ENCODE results near the gene RUNX1.
A peak's percentile ranks its signal among the peaks of the same experiment; 100 is the strongest.

Gene RUNX1

GRCh38 chr21:35058058-35058457 is 9.0 kb upstream of the RUNX1 start:
- H3K4me3 ChIP-seq (ENCODE audit: low read length): no peak overlapping the region
- H3K4me1 ChIP-seq (ENCODE audit: control insufficient read depth, insufficient read depth, low read length): no peaks in the 10 kb centered on the region
- no peaks in the 10 kb centered on the region for H3K27me3 ChIP-seq (ENCODE audit: control insufficient read depth, insufficient read depth, low read length)
- no peaks in the 10 kb centered on the region for H3K9me3 ChIP-seq (replicated peaks; ENCODE audit: low read length)
- H3K4me2 ChIP-seq (ENCODE audit: low read length): no peak overlapping the region
- H3K36me3 ChIP-seq (ENCODE audit: insufficient read depth, low read length): no peaks in the 10 kb centered on the region
- no peak overlapping the region for H3K9ac ChIP-seq (ENCODE audit: low read depth, low read length)

GRCh38 chr21:35057428-35057827 is 8.3 kb upstream of the RUNX1 start:
- Histone ChIP-seq H3K4me1 (ENCODE audit: control insufficient read depth, insufficient read depth, low read length) (no peaks in the 10 kb centered on the region), H3K9ac (ENCODE audit: low read depth, low read length) (no peak overlapping the region), H3K27me3 (ENCODE audit: control insufficient read depth, insufficient read depth, low read length) (no peaks in the 10 kb centered on the region), H3K36me3 (ENCODE audit: insufficient read depth, low read length) (no peaks in the 10 kb centered on the region), H3K9me3 (replicated peaks; ENCODE audit: low read length) (no peaks in the 10 kb centered on the region), H3K4me3 (ENCODE audit: low read length) (no peak overlapping the region), H3K4me2 (ENCODE audit: low read length) (no peak overlapping the region)

DNA sequence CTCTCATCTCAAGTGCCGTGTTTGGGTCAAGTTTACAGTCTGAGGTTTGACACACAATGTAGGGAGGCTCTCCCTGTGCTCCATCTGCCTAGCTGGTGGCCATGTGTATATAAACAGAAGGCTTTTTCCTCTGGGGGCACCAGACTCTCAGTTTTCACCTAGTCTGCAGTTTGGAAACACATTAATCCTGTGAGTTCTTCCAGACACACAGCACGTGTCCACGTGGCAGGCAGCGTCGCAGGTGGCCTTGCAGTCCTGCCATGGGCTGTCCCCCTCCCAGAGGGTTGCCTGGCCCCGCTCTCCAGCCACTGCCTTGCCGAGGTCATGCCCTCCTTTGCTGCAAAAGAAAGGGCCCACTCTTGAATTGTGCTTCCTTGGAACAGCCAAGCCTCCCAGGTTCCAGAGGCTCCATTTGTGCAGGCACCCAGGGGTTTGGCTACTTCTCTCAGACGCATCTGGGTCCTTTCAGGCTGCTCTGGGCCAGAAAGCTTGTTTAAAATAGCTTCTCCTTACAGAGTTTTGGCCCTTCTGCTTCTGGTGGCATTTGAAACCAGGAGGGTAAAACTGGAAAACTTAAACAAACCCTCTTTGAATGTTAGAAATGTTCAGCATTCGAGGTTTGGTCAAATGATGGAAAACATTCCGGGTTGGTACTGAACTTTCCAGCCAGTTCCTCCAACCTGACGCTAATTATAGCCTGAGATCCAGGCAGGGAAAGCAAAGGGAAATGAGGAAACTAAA is 4.4 kb upstream of the RUNX1 start:
- Histone ChIP-seq H3K9ac (ENCODE audit: low read depth, low read length) (no peak overlapping the region), H3K4me1 (ENCODE audit: control insufficient read depth, insufficient read depth, low read length) (peaks cover 35% of the 10 kb centered on the region), H3K4me3 (ENCODE audit: low read length) (no peak overlapping the region), H3K4me2 (ENCODE audit: low read length) (no peak overlapping the region), H3K9me3 (replicated peaks; ENCODE audit: low read length) (no peaks in the 10 kb centered on the region), H3K36me3 (ENCODE audit: insufficient read depth, low read length) (no peaks in the 10 kb centered on the region), H3K27me3 (ENCODE audit: control insufficient read depth, insufficient read depth, low read length) (no peaks in the 10 kb centered on the region)

GRCh38 chr21:35052801-35053200 is 3.7 kb upstream of the RUNX1 start:
- no peak overlapping the region for H3K4me3 ChIP-seq (ENCODE audit: low read length)
- H3K36me3 ChIP-seq (ENCODE audit: insufficient read depth, low read length): no peaks in the 10 kb centered on the region
- H3K4me2 ChIP-seq (ENCODE audit: low read length): no peak overlapping the region
- no peaks in the 10 kb centered on the region for H3K9me3 ChIP-seq (replicated peaks; ENCODE audit: low read length)
- peaks cover 42% of the 10 kb centered on the region for H3K4me1 ChIP-seq (ENCODE audit: control insufficient read depth, insufficient read depth, low read length)
- H3K27me3 ChIP-seq (ENCODE audit: control insufficient read depth, insufficient read depth, low read length): no peaks in the 10 kb centered on the region
- H3K9ac ChIP-seq (ENCODE audit: low read depth, low read length): no peak overlapping the region

DNA sequence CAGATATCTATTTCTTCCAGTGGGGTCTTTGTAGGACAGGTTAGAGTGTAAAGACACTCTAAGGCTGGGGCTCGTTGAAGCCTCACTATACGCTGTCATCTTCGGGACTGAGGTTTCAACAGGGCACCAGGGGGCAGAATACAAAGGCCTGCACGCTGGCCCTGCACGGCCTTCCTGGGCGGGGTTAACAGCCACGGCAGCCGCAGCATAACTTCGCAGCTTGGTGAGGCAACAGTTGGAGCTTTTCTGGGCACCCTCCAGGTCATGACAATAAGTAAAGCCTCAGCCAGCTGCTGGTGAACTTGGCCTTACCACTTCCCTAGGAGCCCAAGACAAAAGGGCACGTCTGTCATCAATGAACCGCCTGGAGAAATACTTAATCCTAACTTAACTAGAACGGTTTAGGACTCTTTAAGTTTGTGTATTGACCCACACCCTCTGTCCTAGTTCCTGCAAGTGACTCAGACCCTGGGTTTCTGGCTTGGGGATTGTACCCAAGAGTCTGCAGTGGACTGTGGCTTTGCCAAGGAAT is 2.3 kb upstream of the RUNX1 start:
- H3K4me3 ChIP-seq (ENCODE audit: low read length): no peak overlapping the region
- H3K4me2 ChIP-seq (ENCODE audit: low read length): peak overlapping the region; percentile 56
- H3K27me3 ChIP-seq (ENCODE audit: control insufficient read depth, insufficient read depth, low read length): no peaks in the 10 kb centered on the region
- no peaks in the 10 kb centered on the region for H3K36me3 ChIP-seq (ENCODE audit: insufficient read depth, low read length)
- peak overlapping the region; percentile 90 for H3K9ac ChIP-seq (ENCODE audit: low read depth, low read length)
- H3K4me1 ChIP-seq (ENCODE audit: control insufficient read depth, insufficient read depth, low read length): peaks cover 51% of the 10 kb centered on the region
- no peaks in the 10 kb centered on the region for H3K9me3 ChIP-seq (replicated peaks; ENCODE audit: low read length)

GRCh38 chr21:35050348-35051286 is 1.5 kb upstream of the RUNX1 start:
- H3K9me3 ChIP-seq (replicated peaks; ENCODE audit: low read length): no peaks in the 10 kb centered on the region
- peak overlapping the region; percentile 56 for H3K4me2 ChIP-seq (ENCODE audit: low read length)
- no peak overlapping the region for H3K4me3 ChIP-seq (ENCODE audit: low read length)
- H3K4me1 ChIP-seq (ENCODE audit: control insufficient read depth, insufficient read depth, low read length): peaks cover 55% of the 10 kb centered on the region
- peak overlapping the region; percentile 90 for H3K9ac ChIP-seq (ENCODE audit: low read depth, low read length)
- H3K27me3 ChIP-seq (ENCODE audit: control insufficient read depth, insufficient read depth, low read length): no peaks in the 10 kb centered on the region
- H3K36me3 ChIP-seq (ENCODE audit: insufficient read depth, low read length): no peaks in the 10 kb centered on the region

DNA sequence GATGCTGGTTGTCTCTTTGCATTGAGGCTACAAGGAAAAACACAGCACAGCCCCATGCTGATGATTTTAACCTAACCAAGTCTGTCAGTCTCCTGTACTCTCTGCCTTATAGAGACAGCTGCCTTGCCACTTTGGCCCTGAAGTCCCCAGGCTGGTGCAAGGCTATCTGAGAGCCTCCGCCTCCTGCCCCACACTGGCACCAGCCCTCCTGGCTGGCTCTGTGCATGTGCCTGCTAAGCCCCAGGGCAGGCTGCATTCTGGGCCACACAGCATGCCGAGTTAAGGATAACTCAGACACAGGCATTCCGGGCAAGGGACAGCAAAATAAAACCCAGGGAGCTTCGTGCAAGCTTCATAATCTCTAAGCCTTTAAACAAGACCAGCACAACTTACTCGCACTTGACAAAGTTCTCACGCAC is 910 bp downstream of the RUNX1 start:
- peaks cover 6% of the 10 kb centered on the region for H3K36me3 ChIP-seq (ENCODE audit: insufficient read depth, low read length)
- no peaks in the 10 kb centered on the region for H3K9me3 ChIP-seq (replicated peaks; ENCODE audit: low read length)
- H3K9ac ChIP-seq (ENCODE audit: low read depth, low read length): peak overlapping the region; percentile 90
- H3K4me2 ChIP-seq (ENCODE audit: low read length): peak overlapping the region; percentile 85
- no peaks in the 10 kb centered on the region for H3K27me3 ChIP-seq (ENCODE audit: control insufficient read depth, insufficient read depth, low read length)
- peak overlapping the region; percentile 77 for H3K4me3 ChIP-seq (ENCODE audit: low read length)
- H3K4me1 ChIP-seq (ENCODE audit: control insufficient read depth, insufficient read depth, low read length): peaks cover 55% of the 10 kb centered on the region

DNA sequence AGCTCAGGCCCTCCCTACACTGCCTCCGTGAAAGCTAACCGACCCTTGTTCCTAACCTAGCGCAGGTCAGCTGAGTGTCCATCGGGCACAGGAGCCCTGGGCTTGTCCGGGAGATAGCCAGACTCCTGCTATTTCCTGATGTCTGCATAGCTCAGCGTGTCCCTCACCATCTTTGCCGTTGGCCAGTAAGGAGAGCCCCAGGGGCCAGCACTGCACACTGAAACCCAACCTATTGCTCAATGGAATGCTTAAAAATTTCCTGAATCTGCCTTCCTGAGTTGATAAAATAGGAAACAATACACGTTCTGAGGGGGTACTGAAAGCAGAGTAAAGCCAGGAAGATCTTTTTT is 2.2 kb downstream of the RUNX1 start:
- Histone ChIP-seq H3K36me3 (ENCODE audit: insufficient read depth, low read length) (peaks cover 6% of the 10 kb centered on the region), H3K9me3 (replicated peaks; ENCODE audit: low read length) (no peaks in the 10 kb centered on the region), H3K4me1 (ENCODE audit: control insufficient read depth, insufficient read depth, low read length) (peaks cover 52% of the 10 kb centered on the region), H3K9ac (ENCODE audit: low read depth, low read length) (peak overlapping the region; percentile 90), H3K4me3 (ENCODE audit: low read length) (peak overlapping the region; percentile 77), H3K27me3 (ENCODE audit: control insufficient read depth, insufficient read depth, low read length) (no peaks in the 10 kb centered on the region), H3K4me2 (ENCODE audit: low read length) (peak overlapping the region; percentile 85)

DNA sequence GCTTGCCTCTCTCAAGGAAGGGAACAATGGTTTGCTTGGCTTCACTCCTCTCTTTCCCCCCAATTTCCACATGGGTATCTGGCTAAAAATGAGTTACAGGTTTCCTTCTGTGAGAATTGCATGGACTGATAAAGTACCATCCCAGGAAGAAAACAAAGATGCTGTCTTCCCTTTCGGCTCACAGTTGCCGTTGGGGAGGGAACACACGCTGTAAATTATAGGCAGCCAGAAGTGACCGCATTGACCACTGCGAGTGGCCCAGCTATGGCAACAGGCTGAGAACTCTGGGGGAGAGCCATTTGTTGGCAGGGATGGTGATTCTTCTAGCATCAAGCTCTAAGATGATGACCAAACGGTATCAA is 2.9 kb downstream of the RUNX1 start:
- Histone ChIP-seq H3K36me3 (ENCODE audit: insufficient read depth, low read length) (peaks cover 6% of the 10 kb centered on the region), H3K27me3 (ENCODE audit: control insufficient read depth, insufficient read depth, low read length) (no peaks in the 10 kb centered on the region), H3K4me1 (ENCODE audit: control insufficient read depth, insufficient read depth, low read length) (peaks cover 48% of the 10 kb centered on the region), H3K4me2 (ENCODE audit: low read length) (peak overlapping the region; percentile 85), H3K4me3 (ENCODE audit: low read length) (peak overlapping the region; percentile 77), H3K9me3 (replicated peaks; ENCODE audit: low read length) (no peaks in the 10 kb centered on the region), H3K9ac (ENCODE audit: low read depth, low read length) (peak overlapping the region; percentile 90)

DNA sequence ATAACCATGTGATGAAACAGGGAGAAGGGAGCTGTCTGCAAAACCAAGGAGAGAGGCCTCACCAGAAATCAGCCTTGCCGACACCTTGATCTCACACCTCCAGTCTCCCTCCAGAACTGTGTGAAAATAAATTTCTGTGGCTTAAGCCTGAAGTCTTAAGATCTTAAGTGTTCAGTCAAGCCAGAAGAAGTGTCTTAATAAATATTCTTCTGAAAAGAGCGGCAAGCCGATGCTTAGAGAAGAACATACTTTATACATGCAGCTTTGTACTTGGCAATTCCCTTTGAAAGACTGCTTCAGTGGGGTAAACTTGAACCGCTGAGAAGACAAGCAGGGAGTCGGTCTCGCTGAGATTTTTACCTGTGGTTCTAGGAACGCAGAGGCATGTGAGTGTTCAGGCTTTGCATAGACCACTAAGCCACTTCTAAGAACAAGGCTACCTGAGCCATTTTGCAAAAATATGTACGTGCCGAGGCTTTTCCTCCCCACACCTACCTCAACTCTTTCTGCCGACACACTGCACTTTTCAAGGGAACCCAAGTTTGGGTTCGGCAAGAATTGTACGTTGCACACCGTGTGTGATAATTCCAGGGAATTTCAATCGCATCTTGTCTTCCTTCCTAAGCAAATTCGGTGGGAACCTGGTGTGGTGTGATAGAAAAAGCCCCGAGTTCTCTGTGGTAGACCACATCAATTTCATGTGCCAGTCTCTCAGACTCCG is 3.4 kb downstream of the RUNX1 start:
- peaks cover 48% of the 10 kb centered on the region for H3K4me1 ChIP-seq (ENCODE audit: control insufficient read depth, insufficient read depth, low read length)
- H3K9me3 ChIP-seq (replicated peaks; ENCODE audit: low read length): no peaks in the 10 kb centered on the region
- H3K4me2 ChIP-seq (ENCODE audit: low read length): peak overlapping the region; percentile 85
- peak overlapping the region; percentile 77 for H3K4me3 ChIP-seq (ENCODE audit: low read length)
- peaks cover 6% of the 10 kb centered on the region for H3K36me3 ChIP-seq (ENCODE audit: insufficient read depth, low read length)
- H3K9ac ChIP-seq (ENCODE audit: low read depth, low read length): no peak overlapping the region
- H3K27me3 ChIP-seq (ENCODE audit: control insufficient read depth, insufficient read depth, low read length): no peaks in the 10 kb centered on the region

Measured in skeletal muscle satellite cell (primary cell).